Ectodermal cell (in vitro differentiated cells): Measurements from ENCODE around the gene LYRM7.

Source experiments
- H3K27ac ChIP-seq: 2 replicates; pipeline ENCODE4 v1.7.0; 2013; ENCODE audit warnings: mild to moderate bottlenecking, low read depth, low read length; ENCODE audit not compliant: insufficient read depth, poor library complexity, severe bottlenecking
- H3K27me3 ChIP-seq: 2 replicates; pipeline ENCODE4 v1.7.0; 2013; ENCODE audit warnings: mild to moderate bottlenecking, low read length; ENCODE audit not compliant: insufficient read depth, control insufficient read depth, poor library complexity, severe bottlenecking
- H3K36me3 ChIP-seq: one replicate; pipeline ENCODE4 v1.7.0; 2013; ENCODE audit warnings: low read length; ENCODE audit not compliant: control insufficient read depth, insufficient read depth
- H3K4me1 ChIP-seq: one replicate; pipeline ENCODE4 v1.7.0; 2013; ENCODE audit warnings: low read length; ENCODE audit not compliant: control insufficient read depth, insufficient read depth
- H3K4me3 ChIP-seq: 2 replicates; pipeline ENCODE4 v1.7.0; 2013; ENCODE audit warnings: low read depth, low read length, control low read depth; ENCODE audit not compliant: insufficient read depth
- H3K9me3 ChIP-seq: 2 replicates; pipeline ENCODE4 v1.7.0; 2013; ENCODE audit warnings: mild to moderate bottlenecking, low read length, moderate library complexity; ENCODE audit not compliant: control insufficient read depth
- WGBS, 2 experiments: methylation state at CpG; one replicate each; pipeline ENCODE4 v1.1.7; 2013; ENCODE audit warnings: missing lambda C conversion rate in 2 of 2; 5-methylcytosine and 5-hydroxymethylcytosine counted together

LYRM7 gene

GRCh38 chr5:131151216-131151615 lies 19.5 kb upstream of the LYRM7 start:
- 93 to 94% methylated on average over 3 to 4 of the region's 4 CpGs for WGBS, 2 experiments
- H3K4me1 ChIP-seq, result no peaks in the 10 kb centered on the region
- no peaks in the 10 kb centered on the region for H3K9me3 ChIP-seq
- H3K36me3 ChIP-seq, result no peaks in the 10 kb centered on the region
- no peak overlapping the region for H3K27ac ChIP-seq
- no peak overlapping the region for H3K4me3 ChIP-seq
- H3K27me3 ChIP-seq, result no peaks in the 10 kb centered on the region

- Histone ChIP-seq H3K4me1 (no peaks in the 10 kb centered on the region), H3K9me3 (no peaks in the 10 kb centered on the region), H3K36me3 (peaks cover 24% of the 10 kb centered on the region), H3K27me3 (no peaks in the 10 kb centered on the region), H3K27ac (no peak overlapping the region), H3K4me3 (no peak overlapping the region)
- 87 to 91% methylated on average over 2 of the region's 2 CpGs for WGBS, 2 experiments
Measured at GRCh38 chr5:131156385-131156784, 14.4 kb upstream of the LYRM7 start.

- Histone ChIP-seq H3K27me3 (no peaks in the 10 kb centered on the region), H3K4me1 (no peaks in the 10 kb centered on the region), H3K36me3 (peaks cover 24% of the 10 kb centered on the region), H3K27ac (no peak overlapping the region), H3K4me3 (no peak overlapping the region), H3K9me3 (no peaks in the 10 kb centered on the region)
- 91 to 94% methylated on average over 5 of the region's 5 CpGs for WGBS, 2 experiments
Measured at GRCh38 chr5:131156957-131157356, 13.8 kb upstream of the LYRM7 start.

GRCh38 chr5:131160134-131160533 lies 10.6 kb upstream of the LYRM7 start:
- Histone ChIP-seq H3K4me3 (no peak overlapping the region), H3K27ac (no peak overlapping the region)
- 69 to 86% methylated on average over 2 of the region's 2 CpGs for WGBS, 2 experiments

GRCh38 chr5:131163276-131164119 lies 7.2 kb upstream of the LYRM7 start:
- H3K27ac ChIP-seq, result no peak overlapping the region
- no peaks in the 10 kb centered on the region for H3K27me3 ChIP-seq
- H3K4me3 ChIP-seq, result peak overlapping the region; percentile 63
- no peaks in the 10 kb centered on the region for H3K9me3 ChIP-seq
- peaks cover 21% of the 10 kb centered on the region for H3K36me3 ChIP-seq
- 30 to 32% methylated on average over 5 to 7 of the region's 9 CpGs for WGBS, 2 experiments
- H3K4me1 ChIP-seq, result peaks cover 4% of the 10 kb centered on the region

More at GRCh38 chr5:131160134-131160533, 10.6 kb upstream of the LYRM7 start:
- Histone ChIP-seq H3K9me3 (no peaks in the 10 kb centered on the region), H3K36me3 (peaks cover 29% of the 10 kb centered on the region), H3K27me3 (no peaks in the 10 kb centered on the region), H3K4me1 (peaks cover 4% of the 10 kb centered on the region)

GRCh38 chr5:131164191-131165118 lies 6.3 kb upstream of the LYRM7 start:
- Histone ChIP-seq H3K27me3 (no peaks in the 10 kb centered on the region), H3K4me1 (peaks cover 4% of the 10 kb centered on the region), H3K36me3 (peaks cover 12% of the 10 kb centered on the region), H3K4me3 (peak overlapping the region; percentile 63), H3K27ac (peak overlapping the region; percentile 11), H3K9me3 (no peaks in the 10 kb centered on the region)
- 0% methylated on average over 73 of the region's 73 CpGs for WGBS, 2 experiments

- Histone ChIP-seq H3K4me3 (peak within 1 kb of the TSS; percentile 63), H3K36me3 (peaks cover 9% of the 10 kb centered on the region), H3K27ac (peak within 1 kb of the TSS; percentile 33), H3K4me1 (peaks cover 4% of the 10 kb centered on the region), H3K27me3 (no peaks in the 10 kb centered on the region), H3K9me3 (no peaks in the 10 kb centered on the region)
- 1 to 2% methylated on average over 33 of the region's 33 CpGs for WGBS, 2 experiments
Measured at GRCh38 chr5:131165119-131165727, 5.5 kb upstream of the LYRM7 start, which contains the start of gene HINT1. TSS of gene HINT1 (minus strand) at chr5:131165256. CDS start at chr5:131165205, 51 bp downstream.

- 89 to 90% methylated on average over 5 of the region's 5 CpGs for WGBS, 2 experiments
- Histone ChIP-seq H3K4me3 (no peak overlapping the region), H3K9me3 (no peaks in the 10 kb centered on the region), H3K27ac (no peak overlapping the region), H3K36me3 (no peaks in the 10 kb centered on the region), H3K27me3 (no peaks in the 10 kb centered on the region), H3K4me1 (peaks cover 10% of the 10 kb centered on the region)
Measured at GRCh38 chr5:131167615-131168014, 3.1 kb upstream of the LYRM7 start.

GRCh38 chr5:131169810-131170539 lies 769 bp upstream of the LYRM7 start:
- peaks cover 6% of the 10 kb centered on the region for H3K4me1 ChIP-seq
- 42 to 54% methylated on average over 12 to 16 of the region's 16 CpGs for WGBS, 2 experiments
- H3K4me3 ChIP-seq, result peak overlapping the region; percentile 76
- H3K36me3 ChIP-seq, result no peaks in the 10 kb centered on the region
- no peaks in the 10 kb centered on the region for H3K9me3 ChIP-seq
- H3K27ac ChIP-seq, result no peak overlapping the region
- H3K27me3 ChIP-seq, result no peaks in the 10 kb centered on the region
